CMK (cell line): Measurements from ENCODE around the gene CSAD.
"Not testable (repeated sequence)": the region's sequence is repeated elsewhere in the genome, so short reads cannot be mapped to it uniquely, and the experiment has no call there.

Experiments used
- DNase-seq: peaks from one replicate; pipeline ENCODE4 v3.0.0-alpha.2; 2010; ENCODE audit warnings: low read depth

CSAD gene

GRCh38 chr12:53178803-53179202 is 1.9 kb downstream of the CSAD start:
- not testable (repeated sequence) for DNase-seq

- DNase-seq: not testable (repeated sequence)
Measured at GRCh38 chr12:53177447-53177846, 3.3 kb downstream of the CSAD start.

- no peak for DNase-seq
Measured at GRCh38 chr12:53176750-53177149, 4.0 kb downstream of the CSAD start.

GRCh38 chr12:53174881-53175491 is 5.7 kb downstream of the CSAD start:
- DNase-seq: no peak

- no peak for DNase-seq
Measured at GRCh38 chr12:53173085-53173715, 7.5 kb downstream of the CSAD start.

GRCh38 chr12:53172352-53172751 is 8.4 kb downstream of the CSAD start:
- DNase-seq: no peak

- no peak for DNase-seq
Measured at GRCh38 chr12:53171725-53172329, 8.9 kb downstream of the CSAD start.

- DNase-seq: no peak
Measured at GRCh38 chr12:53170876-53171724, 9.6 kb downstream of the CSAD start.

- DNase-seq: no peak
Measured at GRCh38 chr12:53170215-53170614, 10.5 kb downstream of the CSAD start.

- DNase-seq: no peak
Measured at GRCh38 chr12:53169644-53170043, 11.1 kb downstream of the CSAD start.

GRCh38 chr12:53166837-53167236 is 13.9 kb downstream of the CSAD start:
- no peak for DNase-seq

GRCh38 chr12:53163008-53163407 is 17.7 kb downstream of the CSAD start:
- DNase-seq: not testable (repeated sequence)

- no peak for DNase-seq
Measured at GRCh38 chr12:53161119-53161911, 19.4 kb downstream of the CSAD start.

GRCh38 chr12:53160673-53161072 is 20.1 kb downstream of the CSAD start:
- no peak for DNase-seq

- DNase-seq: no peak
Measured at GRCh38 chr12:53160000-53160399, 20.7 kb downstream of the CSAD start.

GRCh38 chr12:53159195-53159839 is 21.4 kb downstream of the CSAD start:
- DNase-seq: peak; percentile 82

GRCh38 chr12:53152390-53152789 is 28.3 kb downstream of the CSAD start:
- DNase-seq: no peak

GRCh38 chr12:53151039-53151438 is 29.7 kb downstream of the CSAD start:
- no peak for DNase-seq

- DNase-seq: no peak
Measured at GRCh38 chr12:53147653-53148052, 33.1 kb downstream of the CSAD start.

GRCh38 chr12:53147181-53147580 is 33.5 kb downstream of the CSAD start:
- DNase-seq: no peak
